Liver (tissue), 9 donors: ENCODE measurements around the gene MCCD1. TPM values are rescaled to one million over a fixed set of nuclear protein-coding genes. Genes with fewer than 3 reads are reported as not detected.

Experiments
- DNase-seq: peaks from one replicate; pipeline ENCODE4 v3.0.0-alpha.2; 2017; ENCODE audit warnings: low spot score
- H3K27ac ChIP-seq, 2 donors: one replicate each; pipeline ENCODE4 v1.7.0; 2013; ENCODE audit warnings: inconsistent platforms in 2 of 2, low read length in 2 of 2, control low read depth in 1 of 2, low read depth in 1 of 2, mild to moderate bottlenecking in 1 of 2
- H3K27me3 ChIP-seq, 4 donors: one replicate each; pipeline versions ENCODE4 v1.6.1 to v1.7.0; 2013; ENCODE audit warnings: low read length in 3 of 4, inconsistent platforms in 1 of 4, mild to moderate bottlenecking in 1 of 4, moderate library complexity in 1 of 4; ENCODE audit not compliant: control insufficient read depth in 4 of 4, insufficient read depth in 4 of 4
- H3K36me3 ChIP-seq, 4 donors: one replicate each; pipeline versions ENCODE4 v1.6.1 to v1.7.0; 2013; ENCODE audit warnings: low read length in 3 of 4, mild to moderate bottlenecking in 3 of 4, low read depth in 1 of 4, moderate library complexity in 1 of 4; ENCODE audit not compliant: control insufficient read depth in 4 of 4, insufficient read depth in 3 of 4
- H3K4me1 ChIP-seq, 4 donors: one replicate each; pipeline versions ENCODE4 v1.6.1 to v1.7.0; 2013; ENCODE audit warnings: low read length in 3 of 4, mild to moderate bottlenecking in 3 of 4, moderate library complexity in 1 of 4; ENCODE audit not compliant: control insufficient read depth in 4 of 4, insufficient read depth in 4 of 4
- H3K4me3 ChIP-seq, 3 donors: one replicate each; pipeline versions ENCODE4 v1.6.1 to v1.7.0; 2013; ENCODE audit warnings: low read length in 3 of 3, control low read depth in 1 of 3, low read depth in 1 of 3, mild to moderate bottlenecking in 1 of 3
- H3K9ac ChIP-seq, 2 donors: one replicate each; pipeline ENCODE4 v1.7.0; 2013; ENCODE audit warnings: low read length in 2 of 2, mild to moderate bottlenecking in 2 of 2, moderate library complexity in 2 of 2, control low read depth in 1 of 2, low read depth in 1 of 2
- H3K9me3 ChIP-seq, 4 donors: one replicate each; pipeline versions ENCODE4 v1.6.1 to v1.7.0; 2013; ENCODE audit warnings: low read length in 3 of 4; ENCODE audit not compliant: control insufficient read depth in 4 of 4
- EGR1 ChIP-seq, 2 donors: IDR thresholded peaks; 2 replicates each; pipeline ENCODE4 v1.6.1; 2016 to 2018; ENCODE audit warnings: antibody characterized with exemption in 2 of 2, low read depth in 2 of 2
- FOXA1 ChIP-seq: IDR thresholded peaks from 2 replicates; pipeline ENCODE4 v1.6.1; 2016; ENCODE audit warnings: antibody characterized with exemption
- FOXA2 ChIP-seq: IDR thresholded peaks from 2 replicates; pipeline ENCODE4 v1.6.1; 2016; ENCODE audit warnings: antibody characterized with exemption
- GABPA ChIP-seq, 2 donors: IDR thresholded peaks in 1 of 2; conservative IDR thresholded peaks in 1 of 2; 2 replicates each; pipeline ENCODE4 v1.6.1; 2016; ENCODE audit warnings: antibody characterized with exemption in 2 of 2, mild to moderate bottlenecking in 1 of 2, moderate library complexity in 1 of 2
- HNF4A ChIP-seq, 2 donors: conservative IDR thresholded peaks; 2 replicates each; pipeline ENCODE4 v1.6.1; 2016; ENCODE audit warnings: antibody characterized with exemption in 2 of 2, mild to moderate bottlenecking in 2 of 2
- HNF4G ChIP-seq: IDR thresholded peaks from 2 replicates; pipeline ENCODE4 v1.6.1; 2016; ENCODE audit warnings: antibody characterized with exemption
- JUND ChIP-seq, 2 donors: IDR thresholded peaks; 2 replicates each; pipeline ENCODE4 v1.6.1; 2016; ENCODE audit warnings: antibody characterized with exemption in 2 of 2
- MAX ChIP-seq: IDR thresholded peaks from 2 replicates; pipeline ENCODE4 v1.6.1; 2016; ENCODE audit warnings: antibody characterized with exemption
- NR2F2 ChIP-seq: IDR thresholded peaks from 2 replicates; pipeline ENCODE4 v1.6.1; 2016; ENCODE audit warnings: antibody characterized with exemption
- RAD21 ChIP-seq, 2 donors: IDR thresholded peaks; 2 replicates each; pipeline ENCODE4 v1.6.1; 2016; ENCODE audit warnings: antibody characterized with exemption in 2 of 2, mild to moderate bottlenecking in 2 of 2
- REST ChIP-seq: IDR thresholded peaks from 2 replicates; pipeline ENCODE4 v1.6.1; 2016; ENCODE audit warnings: antibody characterized with exemption, mild to moderate bottlenecking
- RXRA ChIP-seq, 2 donors: IDR thresholded peaks; 2 replicates each; pipeline ENCODE4 v1.6.1; 2017 to 2018; ENCODE audit warnings: antibody characterized with exemption in 2 of 2, mild to moderate bottlenecking in 1 of 2
- SP1 ChIP-seq: IDR thresholded peaks from 2 replicates; pipeline ENCODE4 v1.6.1; 2018; ENCODE audit warnings: antibody characterized with exemption, mild to moderate bottlenecking
- TAF1 ChIP-seq: conservative IDR thresholded peaks from 2 replicates; pipeline ENCODE4 v1.6.1; 2016; ENCODE audit warnings: antibody characterized with exemption, mild to moderate bottlenecking
- YY1 ChIP-seq: IDR thresholded peaks from 2 replicates; pipeline ENCODE4 v1.6.1; 2016; ENCODE audit warnings: antibody characterized with exemption, mild to moderate bottlenecking
- ZBTB33 ChIP-seq: IDR thresholded peaks from 2 replicates; pipeline ENCODE4 v1.6.1; 2016; ENCODE audit warnings: antibody characterized with exemption
- WGBS: extraction: QIAGEN DNeasy Blood & Tissue Kit; methylation state at CpG from one replicate; pipeline ENCODE4 v1.1.7; 2013; 5-methylcytosine and 5-hydroxymethylcytosine counted together
- polyA plus RNA-seq, 2 donors: library from polyadenylated mRNA; stranded (reverse) in 1 of 2; unstranded in 1 of 2; fragments of 200-250 nt in 1 of 2; fragments of >200 nt in 1 of 2; fragmentation: Nextera tagmentation in 1 of 2; extraction: Ambion mirVana in 1 of 2; gene quantifications; one replicate each; pipeline versions ENCODE4 v1.2.1 to v1.2.3, GENCODE V29; 2013 to 2015
- total RNA-seq, 2 donors: library from RNA; depleted of rRNA; stranded (reverse); fragments of >200 nt; gene quantifications; one replicate each; pipeline ENCODE4 v1.2.3, GENCODE V29; 2014
- donor health status: healthy.
- donor health status: healthy.
- donor health status: healthy.
- donor health status: healthy.
- donor health status: healthy.

The MCCD1 gene
- total and polyA plus RNA-seq, 4 donors = 0.56 TPM; not detected in 3

- no peak overlapping the region for H3K4me3 ChIP-seq
- TF ChIP-seq REST = no peak
- no peak for TF ChIP-seq FOXA1
- TF ChIP-seq NR2F2 = no peak
- TF ChIP-seq JUND (IDR thresholded peaks at IDR 0.05) = no peak
- no peak for TF ChIP-seq RAD21 (IDR thresholded peaks at IDR 0.05)
- TF ChIP-seq MAX = no peak
- no peak for TF ChIP-seq HNF4A (conservative IDR thresholded peaks at IDR 0.05)
- TF ChIP-seq RXRA (IDR thresholded peaks at IDR 0.05) = no peak
- TF ChIP-seq TAF1 = no peak
- no peak for TF ChIP-seq FOXA2
- TF ChIP-seq ZBTB33 = no peak
- no peak for DNase-seq
- no peak overlapping the region for H3K9ac ChIP-seq
- no peaks in the 10 kb centered on the region for H3K27me3 ChIP-seq
- no peaks in the 10 kb centered on the region for H3K36me3 ChIP-seq
- no peak overlapping the region for H3K27ac ChIP-seq
- WGBS = 86% methylated on average over 19 of the region's 19 CpGs
- peaks cover 0 to 15% (median 5%) of the 10 kb centered on the region in 4 donors for H3K4me1 ChIP-seq
- H3K9me3 ChIP-seq = no peaks in the 10 kb centered on the region
Observed at GRCh38 chr6:31576897-31577578, 48.3 kb downstream of the MCCD1 start.

GRCh38 chr6:31577579-31577966 is 48.8 kb downstream of the MCCD1 start:
- Histone ChIP-seq H3K27ac (no peak overlapping the region), H3K36me3 (no peaks in the 10 kb centered on the region), H3K9ac (no peak overlapping the region), H3K4me1 (peaks cover 0 to 16% (median 6%) of the 10 kb centered on the region in 4 donors), H3K9me3 (no peaks in the 10 kb centered on the region), H3K4me3 (no peak overlapping the region), H3K27me3 (no peaks in the 10 kb centered on the region)
- 89% methylated on average over 3 of the region's 3 CpGs for WGBS
- TF ChIP-seq HNF4G (no peak), FOXA2 (no peak), REST (no peak), ZBTB33 (no peak), EGR1 (IDR thresholded peaks at IDR 0.05; ENCODE audit: low read depth in 2 of 2) (no peak), HNF4A (conservative IDR thresholded peaks at IDR 0.05) (no peak), YY1 (no peak), GABPA (IDR thresholded peaks at IDR 0.05 in 1 of 2, conservative IDR thresholded peaks at IDR 0.05 in 1 of 2) (no peak), SP1 (no peak), NR2F2 (no peak), RXRA (IDR thresholded peaks at IDR 0.05) (no peak)
- DNase-seq = no peak
